HS-27A (cell line): ENCODE measurements around the gene TMEM140.
"Not testable (repeated sequence)": the region's sequence is repeated elsewhere in the genome, so short reads cannot be mapped to it uniquely, and the experiment has no call there.

Source experiments
- DNase-seq: peaks from one replicate; pipeline ENCODE4 v3.0.0-alpha.2; 2012; ENCODE audit warnings: low read depth, missing footprints

The TMEM140 gene

GRCh38 chr7:135147899-135148721 is at the start of gene TMEM140:
TSS of gene TMEM140 (plus strand) at chr7:135148072. CDS start at chr7:135164442, 16,370 bp downstream.
- DNase-seq = no peak

GRCh38 chr7:135098391-135098790 is 49.5 kb upstream of the TMEM140 start:
- no peak for DNase-seq

DNA sequence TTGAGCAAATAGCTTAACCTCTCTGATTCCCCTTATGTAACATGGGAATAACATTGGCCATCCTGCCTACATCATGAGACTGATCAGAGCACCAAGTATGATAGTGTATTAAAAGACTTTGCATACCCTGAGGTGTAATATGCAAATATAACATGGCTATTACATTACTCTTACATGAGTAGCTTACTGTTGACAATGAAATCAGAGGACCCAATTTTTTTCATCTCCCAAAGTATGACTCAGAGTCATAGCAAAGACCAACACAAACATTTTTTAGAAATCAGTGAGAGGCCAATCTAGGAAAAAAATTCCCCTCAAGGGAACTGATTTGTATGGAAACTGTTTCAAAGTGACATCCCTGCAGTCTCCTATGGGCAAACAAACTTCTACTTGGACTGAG is 47.0 kb upstream of the TMEM140 start:
- peak; percentile 4 for DNase-seq

DNA sequence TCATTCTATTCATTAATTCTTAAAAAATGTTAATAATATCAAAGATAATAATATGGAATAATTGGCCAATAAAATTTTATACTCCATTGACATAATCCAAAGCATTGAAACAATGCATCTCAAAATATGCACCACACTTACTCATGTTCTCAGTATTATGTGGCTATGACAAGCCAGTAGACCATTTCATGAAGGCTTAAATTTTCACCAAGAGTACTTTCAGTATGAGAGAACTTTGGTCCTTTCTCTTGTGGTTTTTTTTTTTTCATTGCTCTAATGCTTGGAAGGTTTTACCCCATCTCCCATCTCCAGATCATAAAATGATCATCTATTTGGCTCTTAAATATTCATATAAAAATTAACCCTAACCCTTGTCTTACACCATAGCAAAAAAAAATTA is 45.5 kb upstream of the TMEM140 start:
- DNase-seq = no peak

GRCh38 chr7:135109562-135109961 is 38.3 kb upstream of the TMEM140 start:
- no peak for DNase-seq

- DNase-seq = no peak
These were observed 37.9 kb upstream of the TMEM140 start for GRCh38 chr7:135109976-135110375.

GRCh38 chr7:135111379-135111778 is 36.5 kb upstream of the TMEM140 start:
- no peak for DNase-seq

DNA sequence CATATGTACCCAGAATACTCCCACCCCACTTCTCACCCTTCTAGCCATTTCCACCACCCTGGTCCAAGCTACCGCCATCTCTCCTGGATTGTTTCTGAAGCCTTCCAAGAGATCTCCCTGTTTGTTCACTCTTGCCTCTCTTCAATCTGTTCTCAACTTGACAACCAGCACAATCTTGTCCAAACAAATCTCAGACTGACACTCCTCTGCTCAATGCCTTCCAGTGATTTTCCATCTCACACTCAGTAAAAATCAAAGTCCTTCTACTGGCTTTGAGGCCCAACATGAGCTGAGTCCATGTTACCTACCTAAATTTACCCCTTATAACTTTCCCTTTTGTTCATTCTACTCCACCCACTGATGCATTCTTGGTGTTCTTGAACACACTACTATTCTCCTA is 33.2 kb upstream of the TMEM140 start:
- DNase-seq = no peak

- DNase-seq = no peak
These were observed 30.8 kb upstream of the TMEM140 start for GRCh38 chr7:135117096-135117495.

GRCh38 chr7:135121868-135122267 is 26.0 kb upstream of the TMEM140 start:
- no peak for DNase-seq

DNA sequence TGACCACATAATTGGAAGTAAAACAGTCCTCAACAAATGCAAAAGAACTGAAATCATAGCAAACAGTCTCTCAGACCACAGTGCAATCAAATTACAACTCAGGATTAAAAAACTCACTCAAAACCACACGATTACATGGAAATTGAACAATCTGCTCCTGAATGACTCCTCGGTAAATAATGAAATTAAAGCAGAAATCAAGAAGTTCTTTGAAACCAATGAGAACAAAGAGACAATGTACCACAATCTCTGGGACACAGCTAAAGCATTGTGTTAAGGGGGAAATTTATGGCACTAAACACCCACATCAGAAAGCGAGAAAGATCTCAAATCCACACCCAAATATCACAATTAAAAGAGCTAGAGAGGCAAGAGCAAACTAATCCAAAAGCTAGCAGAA is 23.2 kb upstream of the TMEM140 start:
- not testable (repeated sequence) for DNase-seq

- DNase-seq = no peak
These were observed 18.9 kb upstream of the TMEM140 start for GRCh38 chr7:135128931-135129330.

DNA sequence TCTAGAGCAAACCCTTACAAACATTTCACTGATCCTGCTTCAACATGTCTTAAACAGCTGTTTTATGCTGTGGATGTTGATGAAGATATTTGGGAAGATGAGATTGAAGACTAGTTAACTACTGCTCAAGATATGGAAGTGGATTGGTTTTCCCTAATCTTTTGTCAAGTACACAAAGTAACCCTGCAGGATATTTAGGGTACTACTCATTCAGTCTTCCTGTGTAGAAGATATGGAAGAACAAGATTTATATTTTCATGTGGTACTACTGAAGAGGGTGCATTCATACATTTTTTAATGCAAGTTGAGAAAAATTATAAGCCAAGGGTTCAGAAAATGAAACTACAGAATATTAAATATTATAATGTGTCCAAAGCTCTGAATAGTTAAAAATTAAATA is 18.3 kb upstream of the TMEM140 start:
- DNase-seq = no peak

GRCh38 chr7:135143885-135144668 is 3.8 kb upstream of the TMEM140 start:
- no peak for DNase-seq

GRCh38 chr7:135147341-135147898 is 452 bp upstream of the TMEM140 start:
- DNase-seq = no peak

DNA sequence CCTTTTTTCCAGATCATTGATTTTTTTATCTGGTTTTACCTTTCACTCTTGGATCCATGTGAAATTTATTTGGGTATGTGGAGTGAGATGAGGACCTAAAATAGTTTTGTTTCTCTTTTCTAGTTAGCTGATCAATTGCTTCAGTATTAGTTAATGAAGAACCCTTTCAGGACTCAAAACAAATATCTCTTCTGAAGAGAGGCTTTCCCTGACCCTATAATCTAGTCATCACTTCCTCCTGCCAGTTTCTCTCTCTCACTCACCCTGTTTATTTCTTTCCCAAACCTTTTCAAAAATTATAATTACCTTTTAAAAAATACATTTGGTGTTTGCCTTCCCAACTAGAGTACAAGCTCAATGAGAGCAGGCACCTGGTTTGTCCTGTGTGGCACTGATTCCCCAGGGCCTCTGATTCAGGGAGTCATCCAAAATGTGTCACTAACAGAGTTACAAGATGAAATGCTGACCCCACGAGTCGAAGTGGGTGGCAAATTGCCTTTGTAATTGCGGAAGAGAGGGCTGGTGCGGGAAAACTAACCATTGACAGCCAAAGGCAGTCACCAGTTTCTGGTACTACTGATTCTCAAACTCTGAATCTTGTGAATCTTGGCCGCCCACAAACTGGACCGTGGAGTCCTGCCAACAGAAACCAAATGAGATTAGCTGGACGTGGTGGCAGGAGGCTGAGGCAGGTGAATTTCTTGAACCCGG is 2.4 kb downstream of the TMEM140 start:
- DNase-seq = no peak

GRCh38 chr7:135151132-135151531 is 3.3 kb downstream of the TMEM140 start:
- DNase-seq = no peak

DNA sequence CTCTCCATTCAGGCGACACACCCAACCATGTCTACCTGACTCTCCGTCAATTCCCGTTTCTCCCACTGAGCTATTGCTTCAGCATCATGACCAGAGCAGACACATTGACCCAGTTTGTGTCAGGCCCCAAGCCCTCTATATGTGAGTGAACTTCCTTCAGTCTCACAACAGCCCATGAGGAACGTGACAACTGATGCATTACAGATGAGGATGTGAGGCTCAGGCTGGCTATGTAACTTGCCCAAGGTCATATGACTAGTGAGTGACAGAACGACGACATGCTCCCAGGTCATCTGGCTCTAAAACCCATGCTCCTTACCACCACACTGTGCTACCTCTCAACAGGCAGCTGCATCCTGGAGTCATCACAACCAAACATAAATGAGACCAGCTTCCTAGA is 3.7 kb downstream of the TMEM140 start:
- no peak for DNase-seq

DNA sequence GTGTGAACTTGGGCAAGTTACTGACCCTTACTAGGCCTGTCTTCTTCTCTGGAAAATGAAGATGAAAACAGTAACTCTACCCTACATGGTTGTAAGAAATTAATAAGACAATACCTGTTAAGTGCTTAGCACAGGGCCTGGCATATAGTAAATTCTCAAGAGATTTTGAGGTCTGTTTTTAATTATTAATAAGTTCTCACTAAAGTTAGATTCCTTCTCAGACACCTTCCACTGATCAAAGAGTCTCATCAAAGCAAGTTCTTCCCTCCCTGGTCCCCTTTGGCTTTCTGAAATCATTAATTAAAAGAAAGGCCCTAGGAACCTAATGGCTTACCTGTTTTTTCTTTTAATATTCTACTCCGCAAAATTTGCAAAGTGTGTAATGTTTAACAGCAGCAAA is 4.6 kb downstream of the TMEM140 start:
- DNase-seq = no peak

GRCh38 chr7:135154734-135155133 is 6.9 kb downstream of the TMEM140 start:
- DNase-seq = no peak

DNA sequence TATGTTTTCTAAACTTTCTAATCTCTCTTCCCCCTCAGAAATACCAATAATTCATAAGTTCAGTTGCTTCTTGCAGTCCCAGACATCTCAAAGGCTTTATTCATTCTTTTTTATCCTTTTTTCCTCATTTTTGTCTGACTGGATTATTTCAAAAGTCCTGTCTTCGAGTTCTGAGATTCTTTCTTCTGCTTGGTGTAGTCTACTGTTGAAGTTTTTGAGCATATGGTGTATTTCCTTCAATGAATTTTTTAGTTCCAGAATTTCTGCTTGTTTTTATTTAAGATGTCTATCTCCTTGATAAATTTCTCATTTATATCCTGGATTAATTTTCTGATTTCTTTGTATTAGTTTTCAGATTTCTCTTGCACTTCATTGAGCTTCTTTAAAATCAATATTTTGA is 8.4 kb downstream of the TMEM140 start:
- no peak for DNase-seq

- no peak for DNase-seq
These were observed 10.3 kb downstream of the TMEM140 start for GRCh38 chr7:135158141-135158655.
